ENCODE measurements around the gene MTUS2.

Gene MTUS2

GRCh38 chr13:29548722-29549121 lies 728.6 kb downstream of the MTUS2 start:
- DNase-seq (ENCODE audit: low spot score), result no peak

- no peak for DNase-seq (ENCODE audit: low spot score)
Observed at GRCh38 chr13:29550430-29550988, 730.4 kb downstream of the MTUS2 start.

GRCh38 chr13:29551214-29551613 lies 731.1 kb downstream of the MTUS2 start:
- DNase-seq (ENCODE audit: low spot score), result no peak

Data from hepatic stellate cell (primary cell).